CD4-positive, alpha-beta T cell treated with Interferon alpha-2 for 1 hour (primary cell): ENCODE measurements around the gene RAB1B.

ENCODE experiments used
- DNase-seq, 2 donors: peaks; one replicate each; pipeline ENCODE4 v3.0.0-alpha.2; 2020 to 2022

RAB1B gene

GRCh38 chr11:66325263-66325671 is 56.8 kb downstream of the RAB1B start:
- DNase-seq = no peak

- peak; percentile 20 to 46 for DNase-seq
Measured at GRCh38 chr11:66326261-66327111, 58.0 kb downstream of the RAB1B start.
